Smooth muscle cell (in vitro differentiated cells): Measurements from ENCODE around the gene ANKRD34B. TPM values are rescaled to one million over a fixed set of nuclear protein-coding genes. Genes with fewer than 3 reads are reported as not detected.

Experiments used
- DNase-seq: peaks from one replicate; lab custom pipeline; 2025; ENCODE audit not compliant: unreplicated experiment; lab: John Stamatoyannopoulos, UW
- H2AFZ ChIP-seq: fragments of 200-600 bp; sonication (generic); 2 replicates; pipeline ENCODE4 v1.6.0; 2016; ENCODE audit warnings: antibody characterized with exemption, low read depth, mild to moderate bottlenecking
- H3F3A ChIP-seq: fragments of 200-600 bp; sonication (generic); 2 replicates; pipeline ENCODE4 v1.6.0; 2017; ENCODE audit warnings: antibody characterized with exemption, low read depth
- H3K27ac ChIP-seq: fragments of 200-600 bp; sonication (generic); 2 replicates; pipeline ENCODE4 v1.5.1; 2016; ENCODE audit warnings: low read depth, mild to moderate bottlenecking
- H3K27me3 ChIP-seq: fragments of 200-600 bp; sonication (generic); 2 replicates; pipeline ENCODE4 v1.6.1; 2016; ENCODE audit warnings: low read depth, mild to moderate bottlenecking
- H3K36me3 ChIP-seq: fragments of 200-600 bp; sonication (generic); 2 replicates; pipeline ENCODE4 v1.5.1; 2016; ENCODE audit warnings: low read depth
- H3K4me1 ChIP-seq: fragments of 200-600 bp; sonication (generic); 2 replicates; pipeline ENCODE4 v1.5.1; 2016; ENCODE audit warnings: low read depth
- H3K4me2 ChIP-seq: fragments of 200-600 bp; sonication (generic); 2 replicates; pipeline ENCODE4 v1.6.0; 2016; ENCODE audit warnings: mild to moderate bottlenecking
- H3K4me3 ChIP-seq: fragments of 200-600 bp; sonication (generic); 2 replicates; pipeline ENCODE4 v1.5.1; 2016; ENCODE audit warnings: mild to moderate bottlenecking
- H3K79me2 ChIP-seq: fragments of 200-600 bp; sonication (generic); 2 replicates; pipeline ENCODE4 v1.6.0; 2016; ENCODE audit warnings: low read depth, mild to moderate bottlenecking
- H3K9ac ChIP-seq: fragments of 200-600 bp; sonication (generic); 2 replicates; pipeline ENCODE4 v1.6.0; 2016; ENCODE audit warnings: low read depth
- H3K9me3 ChIP-seq: fragments of 200-600 bp; sonication (generic); replicated peaks from 2 replicates; pipeline ENCODE4 v1.5.1; 2016; ENCODE audit warnings: low read depth
- H4K20me1 ChIP-seq: fragments of 200-600 bp; sonication (generic); 2 replicates; pipeline ENCODE4 v1.6.0; 2016; ENCODE audit warnings: low read depth
- CTCF ChIP-seq: fragments of 200-600 bp; sonication (generic); IDR thresholded peaks from 2 replicates; pipeline ENCODE4 v1.5.1; 2017; ENCODE audit warnings: borderline replicate concordance, mild to moderate bottlenecking, antibody characterized with exemption; ENCODE audit not compliant: insufficient read depth, poor library complexity, severe bottlenecking
- WGBS: methylation state at CpG from one replicate; pipeline ENCODE4 v1.1.7; 2016; ENCODE audit warnings: low lambda C conversion rate; 5-methylcytosine and 5-hydroxymethylcytosine counted together
- polyA plus RNA-seq: library from polyadenylated mRNA; unstranded; fragments of >200 nt; fragmentation: Nextera tagmentation; extraction: Ambion mirVana; gene quantifications from 2 replicates; pipeline ENCODE4 v1.2.1, GENCODE V29; 2016
- total RNA-seq: library from RNA; depleted of rRNA; stranded (reverse); fragments of >200 nt; gene quantifications from 2 replicates; pipeline ENCODE4 v1.2.3, GENCODE V29; 2014

ANKRD34B gene
- total and polyA plus RNA-seq, 2 experiments from 2014 or later: not detected

GRCh38 chr5:80569086-80569960 is 757 bp downstream of the ANKRD34B start:
- Histone ChIP-seq H3K27me3 (peaks cover 91% of the 10 kb centered on the region), H2AFZ (peak overlapping the region; percentile 66), H3K9ac (no peak overlapping the region)

GRCh38 chr5:80568251-80568650 is 1.8 kb downstream of the ANKRD34B start:
- no peaks in the 10 kb centered on the region for H3K9me3 ChIP-seq
- H3K36me3 ChIP-seq: no peaks in the 10 kb centered on the region
- H4K20me1 ChIP-seq: no peaks in the 10 kb centered on the region
- no peak overlapping the region for H3K27ac ChIP-seq
- H3F3A ChIP-seq: no peaks in the 10 kb centered on the region
- H3K27me3 ChIP-seq: peaks cover 88% of the 10 kb centered on the region
- whole genome bisulfite sequencing: 77% methylated on average over 6 of the region's 6 CpGs
- H2AFZ ChIP-seq: no peak overlapping the region
- no peak for DNase-seq
- H3K4me2 ChIP-seq: no peak overlapping the region
- no peaks in the 10 kb centered on the region for H3K79me2 ChIP-seq
- no peak overlapping the region for H3K4me3 ChIP-seq
- no peak for TF ChIP-seq CTCF
- no peaks in the 10 kb centered on the region for H3K4me1 ChIP-seq
- H3K9ac ChIP-seq: no peak overlapping the region

More at GRCh38 chr5:80569086-80569960, 757 bp downstream of the ANKRD34B start:
- Histone ChIP-seq H3K4me3 (peak overlapping the region; percentile 50), H3K27ac (no peak overlapping the region), H3K4me2 (peak overlapping the region; percentile 94), H4K20me1 (no peaks in the 10 kb centered on the region), H3K79me2 (no peaks in the 10 kb centered on the region), H3F3A (no peaks in the 10 kb centered on the region), H3K9me3 (no peaks in the 10 kb centered on the region), H3K4me1 (no peaks in the 10 kb centered on the region), H3K36me3 (no peaks in the 10 kb centered on the region)
- TF ChIP-seq CTCF: no peak
- 6% methylated on average over 79 of the region's 89 CpGs for WGBS
- DNase-seq: no peak

- Histone ChIP-seq H3F3A (no peaks in the 10 kb centered on the region), H2AFZ (no peak overlapping the region), H3K4me2 (no peak overlapping the region), H3K27ac (no peak overlapping the region), H3K36me3 (no peaks in the 10 kb centered on the region), H3K4me1 (no peaks in the 10 kb centered on the region), H3K4me3 (no peak overlapping the region), H3K9ac (no peak overlapping the region), H3K9me3 (no peaks in the 10 kb centered on the region), H3K27me3 (peaks cover 85% of the 10 kb centered on the region), H4K20me1 (no peaks in the 10 kb centered on the region), H3K79me2 (no peaks in the 10 kb centered on the region)
- no peak for DNase-seq
- no peak for TF ChIP-seq CTCF
- 73% methylated on average over 5 of the region's 5 CpGs for WGBS
These were observed 3.3 kb downstream of the ANKRD34B start for GRCh38 chr5:80566711-80567259.
